Activated CD8-positive, alpha-beta memory T cell treated with anti-CD3 and anti-CD28 coated beads for 1 hour (primary cell): ENCODE measurements around the gene SEM1.
"Not testable (repeated sequence)": the region's sequence is repeated elsewhere in the genome, so short reads cannot be mapped to it uniquely, and the experiment has no call there.

Source experiments
- DNase-seq, 2 donors: peaks; one replicate each; pipeline ENCODE4 v3.0.0-alpha.2; 2020; ENCODE audit warnings: low read depth in 1 of 2; ENCODE audit errors: extremely low read depth in 1 of 2

Gene SEM1

DNA sequence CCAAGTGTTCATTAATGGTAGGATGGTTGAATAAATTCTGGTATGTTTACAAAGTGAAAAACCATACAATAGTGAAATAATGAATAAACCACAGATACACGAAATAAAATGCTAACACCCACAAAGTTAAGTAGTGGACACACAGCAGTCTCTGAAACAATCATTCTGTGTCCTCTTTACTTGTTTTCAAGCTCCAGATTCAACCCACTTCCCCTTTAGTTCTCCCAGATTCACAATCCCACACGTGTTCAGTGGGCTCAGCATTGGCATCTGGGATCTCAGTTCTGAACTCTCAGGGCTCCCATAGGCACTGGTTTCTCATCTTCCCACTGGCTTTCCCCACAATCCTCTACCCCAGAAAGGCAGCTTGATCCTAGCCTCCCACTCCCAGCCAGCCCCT lies 44.9 kb downstream of the SEM1 start:
- DNase-seq: no peak

DNA sequence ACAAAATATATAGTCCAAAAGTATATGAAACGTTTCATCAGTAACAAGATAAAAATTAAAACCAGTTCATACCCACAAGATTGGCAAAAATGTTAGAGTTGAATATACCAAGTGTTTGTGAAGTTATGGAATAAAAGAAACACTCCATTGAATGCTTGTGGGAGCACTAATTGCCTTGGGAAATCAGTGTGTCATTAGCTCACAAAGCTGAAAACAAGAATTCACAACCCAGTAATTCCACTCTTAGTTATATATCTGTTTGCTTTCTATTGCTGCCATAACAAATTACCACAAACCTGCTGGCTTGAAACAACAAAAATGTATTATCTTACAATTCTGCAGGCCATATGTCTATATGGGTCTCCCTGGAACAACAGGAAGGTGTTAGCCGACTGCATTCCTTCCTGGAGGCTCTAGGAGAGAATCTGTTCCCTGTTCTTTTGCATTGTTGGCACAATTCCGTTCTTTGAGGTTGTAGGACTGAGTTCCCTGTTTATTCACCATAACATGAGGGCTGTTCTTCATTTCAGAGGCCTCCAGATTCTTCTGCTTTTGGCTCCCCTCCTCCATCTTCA lies 45.7 kb downstream of the SEM1 start:
- no peak for DNase-seq

DNA sequence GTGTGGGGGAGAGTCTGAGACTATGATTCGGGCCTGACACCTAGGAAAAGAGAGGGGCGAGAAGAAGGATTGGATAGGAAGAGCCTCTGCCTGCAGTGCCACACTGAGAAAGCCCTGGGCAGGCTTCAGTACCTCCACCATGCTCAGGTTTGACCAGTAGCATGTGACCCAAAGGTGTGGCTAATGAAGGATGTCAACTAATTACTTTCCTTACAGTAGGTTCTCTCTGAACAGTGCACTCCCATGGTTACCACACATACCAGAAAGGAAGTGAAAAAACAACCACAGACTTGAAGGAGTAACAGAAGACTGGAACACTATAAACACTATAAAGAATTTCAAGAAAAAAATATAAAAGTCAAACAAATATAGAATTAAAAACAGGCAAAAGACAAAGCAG lies 46.2 kb downstream of the SEM1 start:
- no peak for DNase-seq

DNA sequence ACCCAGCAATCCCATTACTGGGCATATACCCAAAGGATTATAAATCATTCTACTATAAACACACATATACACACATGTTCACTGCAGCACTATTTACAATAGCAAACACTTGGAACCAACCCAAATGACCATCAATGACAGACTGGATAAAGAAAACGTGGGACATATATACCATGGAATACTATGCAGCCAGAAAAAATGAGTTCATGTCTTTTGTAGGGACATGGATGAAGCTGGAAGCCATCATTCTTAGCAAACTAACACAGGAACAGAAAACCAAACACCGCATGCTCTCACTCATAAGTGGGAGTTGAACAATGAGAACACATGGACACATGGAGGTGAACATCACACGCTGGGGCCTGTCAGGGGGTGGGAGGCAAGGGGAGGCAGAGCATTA lies 47.5 kb downstream of the SEM1 start:
- not testable (repeated sequence) for DNase-seq

DNA sequence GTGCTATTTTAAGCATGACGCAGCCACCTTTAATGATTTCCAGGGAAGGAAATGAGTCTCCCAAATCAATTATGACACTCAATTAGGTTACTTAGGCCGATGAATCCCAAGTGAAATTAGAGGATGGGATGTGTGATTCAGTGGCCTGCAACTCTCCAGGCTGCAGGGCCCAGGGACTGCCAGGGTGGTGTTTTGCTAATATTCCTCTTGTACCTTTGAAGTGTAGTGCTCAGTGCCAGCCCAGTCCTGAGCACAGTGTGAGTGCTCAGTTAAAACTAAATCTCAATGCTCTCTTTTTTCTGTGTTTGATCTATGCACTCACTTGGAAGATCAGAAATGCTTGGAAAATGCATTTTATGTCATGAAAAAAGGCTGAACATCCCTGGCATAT lies 51.6 kb downstream of the SEM1 start:
- no peak for DNase-seq

DNA sequence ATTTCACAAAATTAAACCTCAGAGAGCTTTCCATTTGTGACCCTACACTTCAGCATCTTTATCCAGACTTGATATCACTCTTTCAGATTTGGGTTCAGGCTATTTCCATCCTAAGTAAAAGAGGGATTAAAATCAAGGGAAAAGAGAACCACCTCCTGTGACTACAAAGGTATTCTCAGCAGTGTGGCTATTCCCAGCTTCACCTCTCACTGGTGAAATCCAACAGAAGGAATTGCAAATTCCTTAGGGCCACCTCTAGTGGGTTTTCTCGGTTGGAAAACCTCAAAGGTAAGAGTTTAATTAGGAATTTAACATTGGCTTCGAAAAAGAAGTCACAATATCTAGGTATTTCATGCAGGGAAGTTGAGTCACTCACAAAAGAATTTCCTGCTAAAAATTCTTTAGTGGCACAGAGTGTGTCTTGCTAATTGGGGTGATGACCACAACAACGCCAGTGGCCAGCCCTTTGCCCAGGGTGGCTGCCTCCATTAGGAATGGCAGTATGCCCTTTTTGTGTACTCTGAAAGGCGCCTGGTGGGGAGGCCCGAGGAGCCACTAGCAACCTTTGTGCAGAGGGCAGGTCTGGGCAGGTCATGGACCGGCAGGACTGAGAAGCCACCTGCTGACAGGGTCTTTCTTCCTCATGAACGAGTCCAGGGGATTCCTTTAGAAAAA lies 52.2 kb downstream of the SEM1 start:
- no peak for DNase-seq

DNA sequence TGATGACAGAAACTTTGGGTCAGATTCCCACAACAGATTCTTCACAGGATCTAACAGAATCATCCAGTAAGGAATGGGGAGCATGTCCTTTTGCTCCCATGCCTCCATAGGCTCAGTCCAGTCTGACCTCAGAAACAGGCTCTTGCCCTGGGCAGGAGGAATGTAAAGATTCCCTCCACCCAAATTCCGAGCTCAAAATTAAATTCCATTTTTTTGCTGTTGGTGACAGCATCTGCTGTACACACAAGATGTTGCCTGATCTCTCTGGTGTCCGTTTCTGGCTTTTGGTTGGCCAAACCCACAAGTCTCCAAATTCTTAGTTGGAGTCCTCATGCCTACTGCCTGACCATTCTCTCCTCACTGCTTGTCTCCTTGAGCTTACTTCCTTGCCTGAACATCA lies 53.7 kb downstream of the SEM1 start:
- no peak for DNase-seq

DNA sequence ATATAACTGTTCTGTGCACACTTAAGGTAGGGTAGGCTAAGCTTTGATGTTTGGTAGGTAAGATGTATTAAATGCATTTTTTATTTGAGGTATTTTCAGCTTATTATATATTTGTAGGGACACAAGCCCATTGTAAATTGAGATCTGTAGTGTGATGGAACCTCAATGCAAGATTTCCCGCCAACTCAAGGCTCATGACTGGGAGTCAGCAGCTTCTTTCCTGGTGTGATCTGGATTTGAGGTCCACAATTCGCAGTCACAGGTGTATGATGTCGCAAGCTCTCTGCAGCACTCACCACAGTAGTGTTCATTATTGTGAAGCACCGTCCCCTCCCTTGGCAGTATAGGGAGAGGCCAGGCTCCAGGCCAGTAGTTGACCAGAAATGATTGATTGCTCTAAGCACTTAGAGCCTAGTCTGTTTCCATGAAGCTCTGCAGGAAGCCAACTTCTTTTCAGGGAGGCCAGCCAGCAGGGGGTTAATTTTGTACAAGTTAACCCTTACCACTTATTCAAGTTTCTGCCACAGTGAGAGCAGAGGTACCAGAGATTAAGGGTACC lies 54.9 kb downstream of the SEM1 start:
- no peak for DNase-seq

DNA sequence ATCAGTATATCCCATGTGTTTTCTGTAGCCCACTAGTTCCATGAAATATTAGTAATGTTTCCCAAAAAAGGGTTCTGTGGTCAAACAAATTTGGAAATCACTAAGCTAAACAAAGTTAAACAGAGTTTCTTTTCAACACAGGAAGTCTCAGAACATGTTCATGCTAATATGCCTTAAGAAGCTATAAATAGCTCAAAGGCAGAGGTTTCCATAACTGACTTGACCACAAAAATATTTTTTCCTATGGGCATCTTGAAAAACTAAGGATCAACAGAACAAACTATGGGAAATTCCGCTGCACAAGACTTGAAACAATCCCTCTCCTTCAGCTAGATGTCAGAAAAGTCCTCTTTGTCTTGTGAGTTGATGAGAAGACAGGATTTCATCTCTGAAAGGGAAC lies 59.7 kb downstream of the SEM1 start:
- DNase-seq: no peak

DNA sequence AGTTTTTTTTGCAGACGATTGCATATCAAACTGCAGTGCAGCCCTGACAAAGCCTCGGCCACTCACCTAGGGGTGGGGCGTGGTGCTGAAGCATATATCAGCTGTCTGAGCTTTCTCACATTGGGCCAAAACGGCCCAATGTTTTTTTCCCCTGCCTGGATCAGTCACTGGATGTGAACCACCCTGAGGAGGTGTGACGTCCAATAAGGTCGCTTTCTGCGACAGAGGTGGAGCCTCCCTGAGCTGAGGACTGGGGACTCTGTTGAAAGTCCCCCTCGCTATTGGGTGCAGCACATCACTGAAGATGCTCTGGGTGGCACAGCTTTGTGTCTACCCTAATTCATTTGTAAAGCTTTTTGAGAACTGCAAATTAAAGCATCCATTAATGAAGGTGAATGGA lies 60.9 kb downstream of the SEM1 start:
- no peak for DNase-seq

DNA sequence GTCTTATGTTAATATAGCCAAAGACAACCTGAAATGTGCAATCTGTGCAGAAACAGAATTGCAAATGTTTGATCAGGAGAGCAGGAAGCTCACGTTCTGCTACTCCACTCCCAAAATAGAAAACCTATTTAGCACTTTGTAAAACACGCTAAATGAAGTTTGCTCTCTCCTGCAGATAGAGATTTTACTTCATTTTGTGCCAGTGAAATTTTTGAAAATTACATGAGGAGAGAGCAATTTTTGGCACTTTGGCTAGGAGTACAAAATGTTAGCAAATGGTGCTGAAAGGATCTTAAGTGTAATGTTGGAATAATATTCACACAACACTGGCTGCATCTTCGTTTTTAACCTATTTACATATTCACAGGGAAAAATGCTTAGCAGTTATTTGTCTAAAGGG lies 61.9 kb downstream of the SEM1 start:
- DNase-seq: no peak

DNA sequence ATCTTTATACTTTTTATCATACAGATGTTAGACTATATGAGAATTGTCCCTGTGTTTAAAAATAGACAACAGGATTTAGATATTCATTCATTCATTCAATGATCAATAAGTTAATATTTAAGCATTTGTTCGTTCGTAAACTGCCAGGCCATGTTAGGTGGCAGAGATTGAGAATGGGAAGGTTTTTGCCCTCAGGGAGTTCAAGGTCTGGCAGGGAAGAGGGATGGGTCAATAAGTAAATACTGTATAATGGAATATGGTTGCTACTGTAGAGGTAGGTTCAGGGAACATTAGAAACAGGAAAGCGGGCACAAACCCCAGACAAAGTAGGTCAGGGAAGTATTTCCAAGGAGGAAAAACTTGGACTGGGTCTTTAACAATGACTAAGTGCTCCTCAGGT lies 64.6 kb downstream of the SEM1 start:
- DNase-seq: no peak

DNA sequence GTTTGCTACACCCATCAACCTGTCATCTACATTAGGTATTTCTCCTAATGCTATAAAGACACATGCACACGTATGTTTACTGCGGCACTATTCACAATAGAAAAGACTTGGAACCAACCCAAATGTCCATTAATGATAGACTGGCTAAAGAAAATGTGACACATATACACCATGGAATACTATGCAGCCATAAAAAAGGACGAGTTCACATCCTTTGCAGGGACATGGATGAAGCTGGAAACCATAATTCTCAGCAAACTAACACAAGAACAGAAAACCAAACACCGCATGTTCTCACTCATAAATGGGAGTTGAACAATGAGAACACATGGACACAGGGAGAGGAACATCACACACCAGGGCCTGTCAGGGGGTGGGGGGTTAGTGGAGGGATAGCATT lies 66.2 kb downstream of the SEM1 start:
- DNase-seq: not testable (repeated sequence)

DNA sequence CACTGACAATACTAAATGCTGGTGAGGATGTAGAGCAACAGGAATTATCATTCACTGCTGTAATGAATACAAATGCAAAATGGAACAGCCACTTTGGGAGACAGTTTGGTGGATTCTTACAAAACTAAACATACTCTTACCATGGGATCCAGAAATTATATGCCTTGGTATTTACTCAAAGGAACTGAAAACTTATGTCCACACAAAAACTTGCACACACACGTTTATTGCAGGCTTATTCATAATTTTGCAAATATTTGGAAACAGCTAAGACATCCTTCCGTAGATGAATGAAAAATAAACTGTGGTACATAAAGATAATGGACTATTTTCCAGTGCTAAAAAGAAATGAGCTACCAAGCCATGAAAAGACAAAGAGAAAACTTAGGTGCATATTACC lies 69.6 kb downstream of the SEM1 start:
- DNase-seq: no peak
